HCT116 (cell line): Measurements from ENCODE around the gene SLC7A8. TPM values are rescaled to one million over a fixed set of nuclear protein-coding genes. Genes with fewer than 3 reads are reported as not detected.

Source experiments
- ATAC-seq: fragments of 200-7000 bp; cut with Tn5 transposase; 2 replicates; pipeline ENCODE4 v1.9.1; 2020; ENCODE audit warnings: mild to moderate bottlenecking, moderate library complexity
- BruUV-seq: library from RNA; stranded (reverse); fragments of 400-500 nt; replicated peaks from 2 replicates; lab custom pipeline; 2021; lab: Mats Ljungman, UMichigan
- CTCF ChIA-PET: fragments of 300-600 bp; sonication (Branson Sonifier 250); formaldehyde crosslinking; loops from one replicate; lab custom pipeline; 2021; ENCODE audit warnings: antibody characterized with exemption; lab: Charles Lee
- POLR2A ChIA-PET: fragments of 300-600, 350-600 bp; sonication (Branson Sonifier 250); formaldehyde crosslinking; loops from one replicate; lab custom pipeline; 2021; ENCODE audit warnings: antibody characterized with exemption; lab: Charles Lee
- RAD21 ChIA-PET, 2 experiments: fragments of 300-600 bp; sonication (Branson Sonifier 250); formaldehyde crosslinking; loops; one replicate each; lab custom pipeline; 2023; ENCODE audit warnings: low total read pairs in 2 of 2; ENCODE audit not compliant: uncharacterized antibody in 2 of 2, unreplicated experiment in 2 of 2, low non-redundant PET in 1 of 2; lab: Charles Lee
- DNase-seq: peaks from one replicate; pipeline ENCODE4 v3.0.0-alpha.2; 2010; ENCODE audit warnings: low read depth, low spot score
- H2AFZ ChIP-seq: fragments of 200-600 bp; shearing (Covaris generic), sonication (generic); 2 replicates; pipeline ENCODE4 v1.6.1; 2017; ENCODE audit warnings: low read depth, mixed run types, mixed read lengths, antibody characterized with exemption, low read length; ENCODE audit not compliant: poor library complexity, severe bottlenecking
- H3K27ac ChIP-seq: 2 replicates; pipeline ENCODE4 v1.5.1; 2012; ENCODE audit warnings: low read depth, low read length
- H3K27me3 ChIP-seq: fragments of 200-600 bp; sonication (generic); 2 replicates; pipeline ENCODE4 v1.6.1; 2016; ENCODE audit warnings: mixed run types, low read length, mixed read lengths; ENCODE audit not compliant: insufficient read depth
- H3K36me3 ChIP-seq, 2 experiments: fragments of 200-500 bp in 1 of 2; fragments of 200-600 bp in 1 of 2; sonication (Bioruptor generic) in 1 of 2; sonication (generic) in 1 of 2; 2 replicates each; pipeline versions ENCODE4 v1.5.1 to v1.6.1; 2014 to 2016; ENCODE audit warnings: low read length in 2 of 2, inconsistent platforms in 1 of 2, mixed read lengths in 1 of 2, mixed run types in 1 of 2; ENCODE audit not compliant: insufficient read depth in 2 of 2, control insufficient read depth in 1 of 2
- H3K4me1 ChIP-seq, 2 experiments: fragments of 200-600 bp in 1 of 2; sonication (generic) in 1 of 2; 2 replicates each; pipeline versions ENCODE4 v1.5.1 to v1.6.1; 2012 to 2017; ENCODE audit warnings: low read length in 2 of 2, inconsistent platforms in 1 of 2, mild to moderate bottlenecking in 1 of 2, mixed read lengths in 1 of 2, mixed run types in 1 of 2, moderate library complexity in 1 of 2; ENCODE audit not compliant: insufficient read depth in 2 of 2, control insufficient read depth in 1 of 2
- H3K4me2 ChIP-seq: fragments of 200-600 bp; sonication (generic); 2 replicates; pipeline ENCODE4 v1.6.1; 2017; ENCODE audit warnings: mixed run types, low read length, mixed read lengths
- H3K4me3 ChIP-seq, 2 experiments: fragments of 200-600 bp in 1 of 2; sonication (generic) in 1 of 2; replicated peaks in 1 of 2; 2 replicates each; pipeline ENCODE4 v1.5.1; 2011 to 2016; ENCODE audit warnings: low read length in 2 of 2, control low read depth in 1 of 2, low read depth in 1 of 2, mild to moderate bottlenecking in 1 of 2, mixed read lengths in 1 of 2, mixed run types in 1 of 2
- H3K79me2 ChIP-seq: fragments of 200-600 bp; sonication (generic); 2 replicates; pipeline ENCODE4 v1.6.1; 2017; ENCODE audit warnings: mild to moderate bottlenecking, mixed run types, low read length, moderate library complexity, mixed read lengths; ENCODE audit not compliant: insufficient read depth
- H3K9ac ChIP-seq: fragments of 200-600 bp; sonication (generic); 2 replicates; pipeline ENCODE4 v1.6.1; 2016; ENCODE audit warnings: low read length, mixed read lengths
- H3K9me2 ChIP-seq: fragments of 200-600 bp; sonication (generic), shearing (Covaris generic); 2 replicates; pipeline ENCODE4 v1.6.1; 2017; ENCODE audit warnings: mixed run types, mild to moderate bottlenecking, moderate library complexity; ENCODE audit not compliant: insufficient read depth
- H3K9me3 ChIP-seq, 2 experiments: fragments of 200-500 bp in 1 of 2; fragments of 200-600 bp in 1 of 2; sonication (Bioruptor generic) in 1 of 2; sonication (generic) in 1 of 2; 2 replicates each; pipeline ENCODE4 v1.6.1; 2014 to 2017; ENCODE audit warnings: low read length in 2 of 2, mixed read lengths in 2 of 2, inconsistent platforms in 1 of 2, low read depth in 1 of 2, mild to moderate bottlenecking in 1 of 2, mixed run types in 1 of 2, moderate library complexity in 1 of 2; ENCODE audit not compliant: control insufficient read depth in 1 of 2, insufficient read depth in 1 of 2
- H4K20me1 ChIP-seq: fragments of 200-600 bp; sonication (generic), shearing (Covaris generic); 2 replicates; pipeline ENCODE4 v1.6.1; 2017; ENCODE audit warnings: mixed run types, mild to moderate bottlenecking, moderate library complexity; ENCODE audit not compliant: insufficient read depth
- SIN3A ChIP-seq: IDR thresholded peaks from 2 replicates; pipeline ENCODE4 v1.6.1; 2012; ENCODE audit warnings: low read depth
- SP1 ChIP-seq: IDR thresholded peaks from 2 replicates; pipeline ENCODE4 v1.6.1; 2012; ENCODE audit warnings: low read depth
- SRF ChIP-seq: IDR thresholded peaks from 2 replicates; pipeline ENCODE4 v1.6.1; 2012; ENCODE audit warnings: low read depth
- TCF7L2 ChIP-seq: IDR thresholded peaks from 2 replicates; pipeline ENCODE4 v1.7.0; 2011; ENCODE audit warnings: borderline replicate concordance, inconsistent platforms; ENCODE audit not compliant: insufficient read depth, insufficient read length; ENCODE audit errors: extremely low read depth
- YY1 ChIP-seq: IDR thresholded peaks from 2 replicates; pipeline ENCODE4 v1.6.1; 2011; ENCODE audit warnings: low read length, low read depth, moderate library complexity, mild to moderate bottlenecking; ENCODE audit not compliant: insufficient replicate concordance; ENCODE audit errors: extremely low read depth
- ZNF274 ChIP-seq: fragments of 200-500 bp; sonication (Bioruptor generic); IDR thresholded peaks from 2 replicates; pipeline ENCODE4 v1.6.1; 2014; ENCODE audit warnings: mild to moderate bottlenecking, low read depth, low read length, inconsistent platforms
- intact Hi-C: fragments of 100-400 bp; cut with micrococcal nuclease; formaldehyde crosslinking; loops from 2 replicates; pipeline ENCODE4 v1.10.0; 2022
- total RNA-seq: library from RNA; stranded (reverse); gene quantifications from one replicate; pipeline ENCODE4 v1.2.1, GENCODE V29; 2021; ENCODE audit not compliant: unreplicated experiment
- TF ChIP-seq, protein P1 (sequence below): IDR thresholded peaks from 2 replicates; pipeline ENCODE4 v1.6.1; 2012; ENCODE audit warnings: low read depth

SLC7A8 gene
- total RNA-seq, 1 experiment from 2014 or later: 5.3 TPM

DNA sequence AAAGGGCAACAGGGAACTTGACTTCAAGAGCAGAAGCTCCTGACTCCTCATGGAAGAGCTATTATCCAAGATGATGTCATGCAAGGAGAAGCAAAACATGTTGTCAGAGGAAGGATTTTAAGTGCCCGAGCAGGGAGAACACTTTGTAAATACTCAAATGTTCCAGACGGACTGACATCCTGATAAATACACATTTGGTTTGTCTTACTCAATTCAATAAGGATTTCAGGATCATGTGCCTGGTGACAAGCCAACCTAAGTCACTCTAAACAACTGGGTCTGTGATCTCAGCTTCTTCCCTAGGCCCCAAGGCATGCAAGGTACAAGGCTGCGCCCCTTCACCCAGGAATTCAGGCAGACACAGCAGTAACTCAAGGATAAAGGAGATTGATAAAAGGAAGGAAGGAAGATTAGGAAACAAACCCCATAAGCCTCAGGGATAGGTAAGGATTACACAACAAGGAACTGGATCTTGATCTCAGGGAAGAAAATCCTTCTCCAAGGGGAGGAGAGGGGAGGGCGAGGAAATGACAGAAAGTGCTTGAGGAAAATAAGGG is 37.6 kb downstream of the SLC7A8 start:
- TF ChIP-seq SIN3A: no peak
- H3K9ac ChIP-seq: no peak overlapping the region
- H3K27me3 ChIP-seq: no peaks in the 10 kb centered on the region
- RAD21 ChIA-PET: no interaction called here
- POLR2A ChIA-PET: no interaction called here
- H3K27ac ChIP-seq: no peak overlapping the region
- CTCF ChIA-PET: no interaction called here
- H3K9me3 ChIP-seq: no peaks in the 10 kb centered on the region
- H3K4me2 ChIP-seq: no peak overlapping the region
- BruUV-seq: no TSS peak
- H3K36me3 ChIP-seq: no peaks in the 10 kb centered on the region
- no peaks in the 10 kb centered on the region for H3K79me2 ChIP-seq
- H4K20me1 ChIP-seq: no peaks in the 10 kb centered on the region
- peaks cover 0 to 6% of the 10 kb centered on the region in 2 experiments; a peak in 2 of 4 replicates for H3K4me1 ChIP-seq
- no peaks in the 10 kb centered on the region for H3K9me2 ChIP-seq
- DNase-seq (no peak), ATAC-seq (no peak)
- no peak overlapping the region for H2AFZ ChIP-seq
- intact Hi-C loops: no loop called here
- no peak overlapping the region for H3K4me3 ChIP-seq

DNA sequence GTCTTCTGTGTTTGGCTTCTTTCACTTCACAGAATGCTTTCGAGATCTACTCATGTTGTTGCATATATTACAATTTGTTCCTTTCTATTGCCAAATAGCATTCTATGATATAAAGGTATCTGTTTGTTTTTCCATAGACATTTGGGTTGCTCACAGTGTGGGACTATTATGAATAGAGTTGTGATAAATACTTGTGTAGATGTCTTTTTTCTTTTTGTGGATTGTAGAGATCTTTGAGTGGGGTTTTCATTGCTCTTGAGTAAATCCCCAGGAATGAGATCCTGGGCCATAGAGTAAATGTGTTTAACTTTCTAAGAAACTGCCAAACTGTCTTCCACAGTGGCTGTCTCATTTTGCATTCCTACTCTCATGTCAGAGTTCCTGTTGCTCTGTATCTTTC is 39.5 kb downstream of the SLC7A8 start:
- intact Hi-C loops: no loop called here
- Histone ChIP-seq H3K4me2 (no peak overlapping the region), H3K9ac (no peak overlapping the region), H3K27me3 (no peaks in the 10 kb centered on the region), H3K9me3 (no peaks in the 10 kb centered on the region), H3K27ac (no peak overlapping the region), H4K20me1 (no peaks in the 10 kb centered on the region), H3K4me1 (peaks cover 0 to 6% of the 10 kb centered on the region in 2 experiments; a peak in 2 of 4 replicates), H3K4me3 (no peak overlapping the region), H3K9me2 (no peaks in the 10 kb centered on the region), H3K36me3 (no peaks in the 10 kb centered on the region), H3K79me2 (no peaks in the 10 kb centered on the region), H2AFZ (no peak overlapping the region)
- ChIA-PET CTCF (interaction anchor here (0.8 kb wide), 1 partner anchor 23 kb away, joined by 3 read pairs; no protein-coding TSS in a partner anchor), POLR2A (no interaction called here), RAD21 (no interaction called here)
- DNase-seq: no peak
- no peak for ATAC-seq
- BruUV-seq: no TSS peak
- TF ChIP-seq TCF7L2 (no peak), YY1 (no peak), SRF (no peak), SP1 (no peak), ZNF274 (no peak)
- TF ChIP-seq, protein P1, sequence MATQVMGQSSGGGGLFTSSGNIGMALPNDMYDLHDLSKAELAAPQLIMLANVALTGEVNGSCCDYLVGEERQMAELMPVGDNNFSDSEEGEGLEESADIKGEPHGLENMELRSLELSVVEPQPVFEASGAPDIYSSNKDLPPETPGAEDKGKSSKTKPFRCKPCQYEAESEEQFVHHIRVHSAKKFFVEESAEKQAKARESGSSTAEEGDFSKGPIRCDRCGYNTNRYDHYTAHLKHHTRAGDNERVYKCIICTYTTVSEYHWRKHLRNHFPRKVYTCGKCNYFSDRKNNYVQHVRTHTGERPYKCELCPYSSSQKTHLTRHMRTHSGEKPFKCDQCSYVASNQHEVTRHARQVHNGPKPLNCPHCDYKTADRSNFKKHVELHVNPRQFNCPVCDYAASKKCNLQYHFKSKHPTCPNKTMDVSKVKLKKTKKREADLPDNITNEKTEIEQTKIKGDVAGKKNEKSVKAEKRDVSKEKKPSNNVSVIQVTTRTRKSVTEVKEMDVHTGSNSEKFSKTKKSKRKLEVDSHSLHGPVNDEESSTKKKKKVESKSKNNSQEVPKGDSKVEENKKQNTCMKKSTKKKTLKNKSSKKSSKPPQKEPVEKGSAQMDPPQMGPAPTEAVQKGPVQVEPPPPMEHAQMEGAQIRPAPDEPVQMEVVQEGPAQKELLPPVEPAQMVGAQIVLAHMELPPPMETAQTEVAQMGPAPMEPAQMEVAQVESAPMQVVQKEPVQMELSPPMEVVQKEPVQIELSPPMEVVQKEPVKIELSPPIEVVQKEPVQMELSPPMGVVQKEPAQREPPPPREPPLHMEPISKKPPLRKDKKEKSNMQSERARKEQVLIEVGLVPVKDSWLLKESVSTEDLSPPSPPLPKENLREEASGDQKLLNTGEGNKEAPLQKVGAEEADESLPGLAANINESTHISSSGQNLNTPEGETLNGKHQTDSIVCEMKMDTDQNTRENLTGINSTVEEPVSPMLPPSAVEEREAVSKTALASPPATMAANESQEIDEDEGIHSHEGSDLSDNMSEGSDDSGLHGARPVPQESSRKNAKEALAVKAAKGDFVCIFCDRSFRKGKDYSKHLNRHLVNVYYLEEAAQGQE: no peak
